Caki2 (cell line): Measurements from ENCODE around the gene STOM. TPM values are rescaled to one million over a fixed set of nuclear protein-coding genes. Genes with fewer than 3 reads are reported as not detected.
"Not testable (repeated sequence)": the region's sequence is repeated elsewhere in the genome, so short reads cannot be mapped to it uniquely, and the experiment has no call there.

Source experiments
- DNase-seq: peaks from one replicate; pipeline ENCODE4 v3.0.0-alpha.2; 2015; ENCODE audit warnings: low read depth
- in situ Hi-C: cut with HindIII; loops from 2 replicates; pipeline ENCODE4 v1.10.0; 2016; ENCODE audit warnings: low sequenced_read_pairs, low pct_unique_long_range_greater_than_20kb, mixed read lengths
- total RNA-seq: library from RNA; depleted of rRNA; stranded (reverse); fragments of >200 nt; shearing (Covaris generic); gene quantifications from 2 replicates; pipeline ENCODE4 v1.2.3, GENCODE V29; 2014; ENCODE audit warnings: low replicate concordance; rRNA removed

Gene STOM, protein sequence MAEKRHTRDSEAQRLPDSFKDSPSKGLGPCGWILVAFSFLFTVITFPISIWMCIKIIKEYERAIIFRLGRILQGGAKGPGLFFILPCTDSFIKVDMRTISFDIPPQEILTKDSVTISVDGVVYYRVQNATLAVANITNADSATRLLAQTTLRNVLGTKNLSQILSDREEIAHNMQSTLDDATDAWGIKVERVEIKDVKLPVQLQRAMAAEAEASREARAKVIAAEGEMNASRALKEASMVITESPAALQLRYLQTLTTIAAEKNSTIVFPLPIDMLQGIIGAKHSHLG
- total RNA-seq = 49.2 and 72.4 TPM in 2 replicates

DNA sequence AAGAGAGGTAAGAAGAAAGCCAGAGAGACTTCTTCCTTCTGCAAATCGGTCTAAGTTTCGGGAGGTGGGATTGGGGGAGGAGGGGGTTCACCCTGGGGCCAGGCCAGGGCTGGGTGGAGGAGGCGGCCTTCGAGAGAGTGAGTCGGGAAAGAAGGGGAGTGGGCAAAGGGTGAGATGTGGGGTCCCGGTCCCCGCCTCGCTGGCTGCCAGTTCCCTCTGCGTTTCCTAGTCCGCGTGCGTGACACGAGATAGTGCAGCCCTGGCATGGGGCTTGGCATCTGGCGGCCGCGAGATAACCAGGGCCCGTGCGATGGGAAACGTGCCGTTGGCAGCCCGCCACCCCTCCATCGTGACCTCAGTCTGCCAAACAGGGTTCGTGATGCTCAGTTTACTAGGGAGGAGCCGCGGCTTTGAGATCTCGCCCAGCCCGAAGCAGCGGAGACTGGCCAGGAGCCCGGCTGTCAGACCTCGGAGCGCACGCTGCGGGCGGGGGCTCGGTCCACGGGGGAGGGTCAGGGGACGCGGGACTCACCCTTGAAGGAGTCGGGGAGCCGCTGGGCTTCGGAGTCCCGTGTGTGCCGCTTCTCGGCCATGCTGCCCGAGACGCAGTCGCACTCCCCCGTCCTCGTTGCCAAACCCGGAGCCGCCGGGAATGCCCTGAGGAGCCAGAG, at the start of gene STOM:
Gene STOM (minus strand): TSS at position 656 of the 671 bp plus-strand sequence. CDS start 63 bp downstream, at position 593.
- DNase-seq = no peak
- in situ Hi-C loops = no loop called here

DNA sequence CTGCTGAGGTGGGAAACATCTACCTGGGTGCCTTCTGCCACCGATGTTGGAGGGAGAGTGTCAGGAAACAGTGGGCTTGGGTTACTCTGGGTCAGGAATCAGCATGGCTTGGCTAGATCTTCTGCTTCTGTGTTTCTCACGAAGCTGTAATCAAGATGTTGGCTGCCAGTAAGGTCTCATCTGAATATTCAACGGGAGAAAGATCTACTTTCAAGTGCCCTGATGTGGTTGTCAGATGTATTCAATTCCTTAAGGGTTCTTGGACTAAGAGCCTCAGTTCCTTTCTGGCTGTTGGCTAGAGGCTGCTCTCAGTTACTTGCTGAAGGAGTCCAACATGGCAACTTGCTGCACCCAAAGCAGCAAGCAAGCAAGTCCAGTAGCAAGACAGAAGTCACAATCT, 41.9 kb upstream of the STOM start:
- in situ Hi-C loops = no loop called here
- no peak for DNase-seq

DNA sequence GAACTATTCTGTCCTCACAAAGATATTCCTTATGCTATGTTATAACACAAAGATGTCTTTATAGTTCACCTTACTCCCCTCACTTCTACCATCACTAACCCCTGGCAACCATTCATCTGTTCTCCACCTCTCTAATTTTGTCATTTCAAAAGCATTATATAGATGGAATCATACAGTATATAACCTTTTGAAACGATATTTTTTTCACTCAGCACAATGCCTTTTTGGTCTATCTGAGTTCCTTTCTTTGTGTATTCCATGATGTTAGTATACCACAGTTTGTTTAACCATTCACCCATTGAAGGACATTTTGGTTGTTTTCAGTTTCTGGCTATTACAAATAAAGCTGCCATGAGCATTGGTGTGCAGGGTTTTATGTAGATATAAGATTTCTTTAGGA, 35.8 kb upstream of the STOM start:
- DNase-seq = no peak
- in situ Hi-C loops = no loop called here

DNA sequence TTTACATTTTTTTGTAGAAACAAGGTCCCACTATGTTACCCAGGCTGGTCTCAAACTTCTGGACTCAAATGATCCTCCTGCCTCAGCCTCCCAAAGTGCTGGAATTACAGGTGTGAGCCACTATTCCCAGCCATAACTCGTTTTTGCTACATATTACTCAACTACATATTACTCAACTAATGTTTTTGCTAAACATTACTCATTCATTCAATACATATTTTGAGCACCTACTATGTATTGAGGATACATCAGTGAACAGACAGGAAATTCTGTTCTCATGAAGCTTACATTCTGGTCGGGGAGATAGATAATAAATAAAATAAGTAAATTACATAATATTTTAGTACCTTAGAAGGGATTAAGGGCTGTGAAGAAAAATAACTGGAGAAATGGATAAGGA, 34.9 kb upstream of the STOM start:
- no peak for DNase-seq
- in situ Hi-C loops = no loop called here

DNA sequence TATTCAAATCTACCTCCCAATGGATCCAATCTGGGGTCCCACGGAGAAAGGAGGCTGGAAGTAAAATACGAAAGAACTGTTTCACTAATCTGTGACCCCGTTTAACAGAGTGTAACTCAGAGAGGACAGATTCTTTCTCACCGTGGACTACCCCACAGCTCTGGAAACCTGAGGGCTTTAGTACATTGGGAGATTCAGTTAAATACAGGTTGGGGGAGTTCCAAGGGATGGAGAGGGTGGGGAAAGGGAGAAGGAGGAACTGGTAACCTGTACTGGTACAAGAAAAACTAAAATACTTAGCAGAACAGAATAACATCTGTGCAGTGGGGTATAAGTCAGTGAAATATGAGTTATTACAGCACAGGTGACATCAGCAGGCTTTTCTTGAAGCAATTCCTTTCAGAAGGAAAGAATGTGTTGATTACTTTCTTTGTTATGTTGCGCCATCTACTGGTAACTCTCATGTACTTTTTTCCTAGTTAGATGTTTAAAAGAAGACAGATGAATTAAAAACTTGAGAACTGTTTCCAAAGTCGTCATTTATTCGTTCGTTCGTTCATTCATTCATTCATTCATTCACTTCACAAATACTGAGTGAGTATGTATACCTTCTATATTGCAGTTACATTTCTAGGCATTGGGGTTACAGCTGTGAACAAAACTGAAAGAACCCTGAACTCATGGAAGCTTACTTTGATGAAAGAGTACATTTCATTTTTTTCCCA, 30.0 kb upstream of the STOM start:
- in situ Hi-C loops = no loop called here

DNA sequence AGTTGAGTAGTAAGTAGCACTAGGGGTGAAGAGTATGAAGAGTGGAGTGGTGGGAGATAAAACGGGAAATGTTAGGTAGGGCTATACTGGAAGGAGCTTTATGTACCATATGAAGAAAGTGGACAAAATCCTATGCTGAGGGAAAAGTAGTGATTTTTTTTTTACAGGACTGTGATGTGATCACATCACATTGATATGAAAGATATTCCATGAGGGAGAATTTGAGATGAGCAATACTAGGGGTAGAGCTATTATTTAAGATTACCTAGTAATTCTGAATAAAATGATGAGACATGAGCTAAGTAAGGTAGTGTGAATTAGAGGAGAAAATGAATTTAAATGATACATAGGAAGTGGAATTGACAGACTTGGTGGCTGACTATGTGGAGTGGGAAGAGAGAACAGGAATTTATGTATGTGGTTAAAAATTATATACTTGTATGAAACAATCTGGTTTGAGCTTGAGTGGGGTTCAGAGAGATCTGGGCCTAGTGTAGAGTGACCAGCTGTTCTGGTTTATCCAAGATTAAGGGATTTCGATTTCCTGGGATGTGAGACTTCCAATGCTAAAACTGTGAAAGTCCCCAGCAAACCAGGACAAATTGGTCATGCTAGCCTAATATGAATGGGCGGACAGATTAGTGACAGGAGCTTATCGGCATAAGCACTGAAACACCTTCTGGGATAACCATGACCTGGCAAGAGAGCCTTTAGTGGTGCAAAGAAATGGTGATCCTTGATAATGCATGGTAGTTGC, 29.3 kb upstream of the STOM start:
- in situ Hi-C loops = no loop called here
- DNase-seq = no peak

More for the DNA sequence above, 30.0 kb upstream of the STOM start:
- DNase-seq = peak; percentile 57

DNA sequence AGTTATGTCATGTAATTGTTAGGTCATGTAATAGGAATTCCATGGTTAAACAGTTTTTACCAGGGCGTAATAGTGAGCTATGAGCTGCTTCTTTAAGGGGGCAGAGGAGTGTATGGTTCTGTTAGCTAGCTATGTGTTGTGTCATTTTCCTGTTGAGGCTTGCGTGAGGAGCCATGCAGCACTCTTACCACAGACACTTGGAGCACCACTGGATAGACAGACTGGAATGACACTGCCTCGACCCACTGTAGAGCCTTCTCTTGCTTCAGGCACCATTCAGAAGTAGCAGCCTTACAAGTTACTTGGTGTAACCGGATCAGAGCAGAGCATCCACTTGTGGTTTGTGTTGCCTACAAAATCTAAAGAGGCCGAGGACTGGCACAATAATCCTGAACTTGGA, 28.3 kb upstream of the STOM start:
- peak; percentile 40 for DNase-seq
- in situ Hi-C loops = no loop called here

DNA sequence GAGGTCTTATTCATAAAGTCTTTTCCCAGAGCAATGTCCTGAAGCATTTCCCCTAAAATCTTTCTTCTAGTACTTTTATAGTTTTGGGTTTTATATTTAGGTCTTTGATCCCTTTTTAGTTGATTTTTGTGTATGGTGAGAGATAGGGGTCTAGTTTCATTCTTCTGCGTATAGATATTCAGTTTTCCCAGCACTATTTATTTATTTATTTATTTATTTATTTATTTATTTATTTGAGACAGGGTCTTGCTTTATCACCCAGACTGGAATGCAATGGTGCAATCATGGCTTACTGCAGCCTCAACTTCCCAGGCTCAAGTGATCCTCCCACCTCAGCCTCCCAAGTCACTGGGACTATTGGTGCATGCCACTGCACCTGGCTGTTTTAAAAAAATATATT, 27.2 kb upstream of the STOM start:
- in situ Hi-C loops, DNase-seq: not testable (repeated sequence)

DNA sequence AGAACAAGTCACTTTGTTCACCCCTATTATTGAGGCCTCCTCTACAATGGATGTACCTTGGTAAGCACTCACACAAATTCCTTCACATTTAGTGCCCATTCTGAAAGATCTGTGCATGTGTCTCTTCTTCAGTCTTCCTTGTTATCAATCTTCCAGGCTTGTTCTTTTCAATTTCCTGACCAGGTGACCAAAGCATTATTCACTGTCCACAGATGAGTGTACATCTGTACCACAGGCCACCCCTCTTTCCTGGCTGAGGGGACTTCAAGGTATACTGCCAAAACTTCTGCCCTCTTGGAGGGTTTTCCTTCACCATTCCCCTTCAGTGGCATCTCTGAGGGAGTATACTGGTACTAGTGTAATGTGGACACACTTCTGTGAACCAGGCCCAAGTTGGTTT, 25.5 kb upstream of the STOM start:
- no peak for DNase-seq
- in situ Hi-C loops = no loop called here

DNA sequence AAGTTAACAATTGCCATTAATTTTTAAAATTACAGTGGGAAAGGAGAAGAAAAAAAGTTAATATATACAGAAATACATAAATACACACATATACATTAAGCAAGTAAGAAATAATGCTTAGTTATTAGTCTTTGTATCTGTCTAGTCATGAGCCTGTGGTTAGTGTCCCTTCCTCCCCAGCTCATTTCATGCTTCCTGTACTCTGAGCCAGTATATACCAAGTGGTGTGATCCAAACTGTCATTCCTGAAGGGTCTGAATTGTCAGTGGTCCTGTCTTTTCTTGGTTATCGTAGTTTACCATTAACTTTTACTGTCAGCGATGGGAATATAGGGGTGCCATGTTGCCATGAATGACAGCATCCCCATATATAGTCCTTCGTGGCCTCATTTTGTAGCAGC, 24.2 kb upstream of the STOM start:
- in situ Hi-C loops = no loop called here

DNA sequence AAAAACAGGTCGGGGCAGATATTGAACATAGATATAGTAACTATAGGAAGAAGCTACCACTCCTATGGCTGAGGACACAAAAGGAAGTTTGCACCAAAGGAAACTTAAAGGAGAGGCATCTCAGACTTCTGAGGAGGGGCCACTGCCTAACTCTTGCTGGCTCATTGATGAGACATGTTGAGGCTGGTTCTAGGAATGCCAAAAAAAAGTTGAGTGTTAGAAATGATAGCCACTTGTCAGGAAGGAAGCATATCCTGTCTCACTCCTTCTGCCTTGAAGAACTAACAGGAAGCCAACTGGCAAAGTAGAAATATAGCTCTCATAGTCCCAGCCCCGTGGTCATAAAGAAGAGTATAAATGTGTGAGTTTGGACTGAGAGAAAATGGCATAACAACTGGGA, 23.3 kb upstream of the STOM start:
- no peak for DNase-seq

More for the DNA sequence above, 24.2 kb upstream of the STOM start:
- DNase-seq = no peak

DNA sequence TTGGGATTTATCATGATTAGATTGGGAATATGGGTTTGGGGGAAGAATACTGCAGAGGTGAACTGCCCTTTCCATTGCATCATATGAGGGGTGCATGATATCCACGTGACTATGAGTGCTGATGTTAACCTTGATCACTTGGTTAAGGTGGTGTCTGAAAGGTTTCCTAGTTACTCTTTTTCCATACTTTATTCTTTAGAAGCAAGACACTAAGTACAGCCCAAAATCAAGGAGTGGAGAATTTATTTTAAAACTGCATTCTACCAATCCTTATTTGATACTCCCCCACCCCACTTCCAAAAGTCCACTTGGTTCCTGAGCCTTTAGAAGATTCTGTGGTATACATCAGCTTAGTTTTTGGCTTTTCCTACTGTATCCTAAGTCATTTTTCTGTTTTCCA, 20.3 kb upstream of the STOM start:
- no peak for DNase-seq
- in situ Hi-C loops = no loop called here

More for the DNA sequence above, 23.3 kb upstream of the STOM start:
- in situ Hi-C loops = no loop called here

DNA sequence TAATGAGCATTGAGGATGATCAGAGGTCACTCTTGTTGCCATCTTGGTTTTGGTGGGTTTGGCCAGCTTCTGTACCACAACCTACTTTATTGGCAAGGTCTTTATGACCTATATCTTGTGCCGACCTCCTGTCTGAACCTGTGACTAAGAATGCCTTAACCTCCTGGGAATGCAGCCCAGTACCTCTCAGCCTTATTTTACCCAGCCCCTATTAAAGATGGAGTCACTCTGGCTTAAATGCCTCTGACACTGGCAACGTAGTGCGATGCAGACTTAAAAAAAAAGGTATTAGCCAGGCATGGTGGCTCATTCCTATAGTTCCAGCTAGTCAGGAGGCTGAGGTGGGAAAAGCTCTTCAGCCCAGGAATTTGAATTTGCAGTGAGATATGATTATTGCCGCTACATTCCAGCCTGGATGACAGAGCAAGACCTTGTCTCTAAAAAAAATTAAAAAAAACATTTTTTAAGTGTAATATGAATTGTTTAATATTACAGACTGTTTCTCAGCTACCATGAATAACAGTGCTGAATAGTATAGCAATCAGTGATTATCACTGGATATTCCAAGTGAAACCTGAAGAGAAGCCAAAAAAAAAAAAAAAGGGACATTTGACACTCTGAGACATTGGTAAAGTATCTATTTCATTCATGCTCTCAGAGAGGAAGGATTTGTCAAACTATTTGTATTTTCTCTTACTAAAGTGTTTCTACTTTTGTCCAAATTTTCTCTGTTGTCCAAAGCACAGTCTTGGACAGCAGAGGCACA, 18.3 kb upstream of the STOM start:
- in situ Hi-C loops = no loop called here
- no peak for DNase-seq

DNA sequence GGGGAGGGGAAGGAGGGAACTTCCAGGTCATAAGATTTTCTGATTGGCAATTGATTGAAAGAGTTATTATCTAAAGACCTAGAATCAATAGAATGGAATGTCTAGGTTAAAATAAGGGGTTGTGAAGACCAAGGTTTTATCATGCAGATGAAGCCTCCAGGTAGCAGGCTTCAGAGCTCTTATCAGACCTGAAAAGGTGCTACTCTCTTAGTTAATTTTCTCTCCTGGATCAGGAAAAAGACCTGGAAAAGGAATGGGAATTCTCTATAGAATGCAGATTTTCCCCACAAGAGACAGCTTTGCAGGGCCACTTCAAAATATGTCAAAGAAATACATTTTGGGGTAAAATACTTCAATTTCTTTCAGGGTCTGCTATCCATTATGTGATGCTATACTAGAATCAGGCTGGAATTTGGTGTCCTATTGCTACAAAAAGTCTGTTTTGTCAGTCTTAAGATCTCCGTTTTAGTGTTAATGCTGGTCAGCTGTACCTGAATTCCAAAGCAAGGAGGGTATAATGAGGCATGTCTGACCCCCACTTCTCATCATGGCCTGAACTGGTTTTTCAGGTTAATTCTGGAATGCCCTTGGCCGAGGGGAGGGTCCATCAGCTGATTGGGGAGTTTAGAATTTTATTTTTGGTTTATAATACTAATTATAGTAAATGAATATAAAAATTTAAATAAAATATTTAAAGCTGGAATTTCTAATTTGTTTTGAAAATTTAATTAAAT, 16.6 kb upstream of the STOM start:
- in situ Hi-C loops = no loop called here
- no peak for DNase-seq

DNA sequence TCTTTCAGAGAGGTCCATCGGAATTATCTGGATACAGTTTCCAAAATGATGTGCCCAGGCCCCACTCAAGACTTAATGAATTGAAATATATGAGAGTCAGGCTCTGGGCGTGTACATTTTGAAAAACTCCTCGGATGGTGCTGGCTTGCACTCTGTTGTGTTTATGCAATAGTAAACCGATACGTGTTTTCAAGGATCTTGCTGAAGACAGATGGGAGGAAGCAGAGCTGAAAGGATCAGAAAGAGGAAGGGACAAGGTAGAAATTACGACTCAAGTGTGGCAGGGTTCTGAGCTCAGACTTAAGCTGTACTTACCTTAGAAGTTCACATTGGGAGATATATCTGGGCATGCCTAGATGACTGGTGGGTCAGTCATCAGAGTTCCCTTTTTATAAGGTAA, 13.7 kb upstream of the STOM start:
- in situ Hi-C loops = no loop called here
- no peak for DNase-seq

DNA sequence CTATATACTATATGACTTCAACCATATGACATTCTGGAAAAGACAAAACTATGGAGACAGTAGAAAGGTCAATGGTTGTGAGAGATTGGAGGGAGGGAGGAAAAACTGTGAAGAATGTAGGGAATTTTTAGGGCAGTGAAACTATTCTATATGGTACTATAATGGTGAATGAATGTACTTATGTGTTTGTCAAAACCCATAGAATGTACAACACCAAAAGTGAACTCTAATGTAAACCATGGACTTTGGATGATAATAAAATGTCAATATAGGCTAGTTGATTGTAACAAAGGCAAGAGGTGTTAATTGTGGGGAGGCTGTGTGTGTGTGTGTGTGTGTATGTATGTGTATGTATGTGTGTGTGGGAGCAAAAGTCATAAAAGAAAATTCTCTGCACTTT, 10.8 kb upstream of the STOM start:
- in situ Hi-C loops = no loop called here
- DNase-seq = no peak

DNA sequence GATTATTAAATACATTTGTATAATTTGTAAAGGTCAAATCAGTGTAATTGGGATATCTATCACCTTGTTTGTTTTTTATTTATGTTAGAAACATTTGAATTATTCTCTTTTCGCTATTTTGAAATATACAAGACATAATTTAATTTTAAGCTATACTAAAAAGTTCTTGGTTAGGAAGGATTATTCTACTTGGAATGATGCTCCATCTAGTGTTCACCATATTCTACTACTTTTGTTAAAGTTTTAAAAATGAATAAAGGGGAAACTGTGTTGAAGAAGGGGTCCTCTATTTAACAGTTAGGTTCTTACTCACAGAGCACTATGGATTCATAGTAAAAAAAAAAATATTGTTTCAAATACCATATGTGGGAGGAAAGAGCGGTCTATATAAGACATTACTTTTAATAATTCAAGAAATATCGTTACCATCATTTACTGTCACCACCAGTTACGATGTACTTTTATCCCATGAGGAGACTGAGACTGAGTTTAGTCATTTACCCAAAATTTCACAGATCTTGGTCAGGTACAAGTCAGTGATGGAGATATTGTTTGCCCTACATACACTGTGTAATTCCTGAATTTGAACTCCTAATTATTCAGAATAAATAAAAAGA, 6.3 kb upstream of the STOM start:
- in situ Hi-C loops = no loop called here
- DNase-seq = no peak
